MM.1S (cell line): ENCODE measurements around the gene ERO1B.

Source experiments
- DNase-seq: peaks from one replicate; pipeline ENCODE4 v3.0.0-alpha.2; 2015
- H2AFZ ChIP-seq: fragments of 300-600 bp; sonication (generic); 2 replicates; pipeline ENCODE4 v1.6.0; 2016; ENCODE audit warnings: antibody characterized with exemption, low read length
- H3F3A ChIP-seq: fragments of 300-600 bp; sonication (generic); 2 replicates; pipeline ENCODE4 v1.6.1; 2016; ENCODE audit warnings: mild to moderate bottlenecking, antibody characterized with exemption, low read length, moderate library complexity, mixed read lengths; ENCODE audit not compliant: insufficient read depth
- H3K27ac ChIP-seq: fragments of 300-600 bp; sonication (generic); 2 replicates; pipeline ENCODE4 v1.5.1; 2016; ENCODE audit warnings: mild to moderate bottlenecking, low read length
- H3K27me3 ChIP-seq: fragments of 300-600 bp; sonication (generic); replicated peaks from 2 replicates; pipeline ENCODE4 v1.6.0; 2016; ENCODE audit warnings: low read length; ENCODE audit not compliant: insufficient read depth
- H3K36me3 ChIP-seq: fragments of 300-600 bp; sonication (generic); replicated peaks from 2 replicates; pipeline ENCODE4 v1.6.1; 2016; ENCODE audit warnings: mild to moderate bottlenecking, low read length, mixed read lengths; ENCODE audit not compliant: insufficient read depth
- H3K4me1 ChIP-seq: fragments of 300-600 bp; sonication (generic); 2 replicates; pipeline ENCODE4 v1.6.1; 2016; ENCODE audit warnings: low read length, mixed read lengths
- H3K4me2 ChIP-seq: fragments of 300-600 bp; sonication (generic); 2 replicates; pipeline ENCODE4 v1.6.0; 2016; ENCODE audit warnings: low read depth, low read length
- H3K4me3 ChIP-seq: fragments of 300-600 bp; sonication (generic); 2 replicates; pipeline ENCODE4 v1.5.1; 2016; ENCODE audit warnings: low read length, mixed read lengths
- H3K79me2 ChIP-seq: fragments of 300-600 bp; sonication (generic); 2 replicates; pipeline ENCODE4 v1.6.1; 2016; ENCODE audit warnings: mixed run types, low read length, mixed read lengths
- H3K9ac ChIP-seq: fragments of 300-600 bp; sonication (generic); 2 replicates; pipeline ENCODE4 v1.6.1; 2016; ENCODE audit warnings: low read length, mixed read lengths
- H3K9me2 ChIP-seq: fragments of 300-600 bp; sonication (generic); replicated peaks from 2 replicates; pipeline ENCODE4 v1.6.1; 2016; ENCODE audit warnings: mild to moderate bottlenecking, low read length, mixed read lengths; ENCODE audit not compliant: insufficient read depth
- H3K9me3 ChIP-seq: fragments of 300-600 bp; sonication (generic); replicated peaks from 2 replicates; pipeline ENCODE4 v1.6.1; 2016; ENCODE audit warnings: mild to moderate bottlenecking, low read length, mixed read lengths; ENCODE audit not compliant: insufficient read depth
- H4K20me1 ChIP-seq: fragments of 300-600 bp; sonication (generic); 2 replicates; pipeline ENCODE4 v1.6.1; 2016; ENCODE audit warnings: mild to moderate bottlenecking, low read length, moderate library complexity, mixed read lengths; ENCODE audit not compliant: insufficient read depth
- CTCF ChIP-seq: fragments of 300-600 bp; sonication (generic); IDR thresholded peaks from 2 replicates; pipeline ENCODE4 v1.5.1; 2016; ENCODE audit warnings: antibody characterized with exemption, low read length, mixed read lengths
- EZH2 ChIP-seq: fragments of 300-600 bp; sonication (generic); optimal IDR thresholded peaks from 2 replicates; pipeline ENCODE3; 2017; ENCODE audit warnings: low read depth, mild to moderate bottlenecking, antibody characterized with exemption, low read length, mixed read lengths
- EZH2phosphoT487 ChIP-seq: fragments of 300-600 bp; sonication (generic); IDR thresholded peaks from 2 replicates; pipeline ENCODE4 v1.6.1; 2018; ENCODE audit warnings: antibody characterized with exemption, low read length

The ERO1B gene

GRCh38 chr1:236301080-236301957 lies 19.6 kb upstream of the ERO1B start:
- Histone ChIP-seq H2AFZ (no peak overlapping the region), H3K27me3 (no peaks in the 10 kb centered on the region), H3K27ac (no peak overlapping the region), H3K9me3 (no peaks in the 10 kb centered on the region), H3K9me2 (no peaks in the 10 kb centered on the region), H3K36me3 (no peaks in the 10 kb centered on the region), H3F3A (no peaks in the 10 kb centered on the region), H4K20me1 (no peaks in the 10 kb centered on the region), H3K4me2 (no peak overlapping the region), H3K4me3 (no peak overlapping the region), H3K4me1 (no peaks in the 10 kb centered on the region), H3K9ac (no peak overlapping the region), H3K79me2 (no peaks in the 10 kb centered on the region)
- TF ChIP-seq CTCF (no peak), EZH2 (no peak), EZH2phosphoT487 (no peak)
- DNase-seq = no peak

GRCh38 chr1:236297161-236297560 lies 15.4 kb upstream of the ERO1B start:
- no peak for DNase-seq
- H4K20me1 ChIP-seq = no peaks in the 10 kb centered on the region
- H3K4me3 ChIP-seq = no peak overlapping the region
- no peaks in the 10 kb centered on the region for H3K27me3 ChIP-seq
- H3K4me1 ChIP-seq = no peaks in the 10 kb centered on the region
- H3K4me2 ChIP-seq = no peak overlapping the region
- H2AFZ ChIP-seq = no peak overlapping the region
- no peaks in the 10 kb centered on the region for H3K9me2 ChIP-seq
- no peak for TF ChIP-seq CTCF
- no peak for TF ChIP-seq EZH2
- TF ChIP-seq EZH2phosphoT487 = no peak
- no peak overlapping the region for H3K27ac ChIP-seq
- H3K9me3 ChIP-seq = no peaks in the 10 kb centered on the region
- no peaks in the 10 kb centered on the region for H3K36me3 ChIP-seq
- H3K9ac ChIP-seq = no peak overlapping the region
- H3F3A ChIP-seq = no peaks in the 10 kb centered on the region
- H3K79me2 ChIP-seq = no peaks in the 10 kb centered on the region

- no peak overlapping the region for H2AFZ ChIP-seq
- H3K36me3 ChIP-seq = no peaks in the 10 kb centered on the region
- TF ChIP-seq EZH2 = no peak
- no peak for TF ChIP-seq EZH2phosphoT487
- TF ChIP-seq CTCF = no peak
- H3K27me3 ChIP-seq = no peaks in the 10 kb centered on the region
- H3K4me1 ChIP-seq = no peaks in the 10 kb centered on the region
- no peak for DNase-seq
- H3K27ac ChIP-seq = no peak overlapping the region
- H4K20me1 ChIP-seq = no peaks in the 10 kb centered on the region
- no peak overlapping the region for H3K9ac ChIP-seq
- H3K9me2 ChIP-seq = no peaks in the 10 kb centered on the region
- H3F3A ChIP-seq = no peaks in the 10 kb centered on the region
- H3K4me3 ChIP-seq = no peak overlapping the region
- H3K79me2 ChIP-seq = no peaks in the 10 kb centered on the region
- H3K4me2 ChIP-seq = no peak overlapping the region
- H3K9me3 ChIP-seq = no peaks in the 10 kb centered on the region
Measured at GRCh38 chr1:236292425-236292824, 10.7 kb upstream of the ERO1B start.
